HTR-8/SVneo (cell line): ENCODE results near the gene CHPF.

Experiments used
- DNase-seq: peaks from one replicate; pipeline ENCODE4 v3.0.0; 2011; ENCODE audit warnings: low spot score, mixed read lengths; ENCODE audit not compliant: insufficient read length
- FAIRE-seq: peaks from 2 replicates; lab custom pipeline; 2011; peaks lifted over from hg19 to GRCh38; lab: Jason Lieb, UNC

CHPF gene

GRCh38 chr2:219554350-219554749, 10.7 kb upstream of the CHPF start:
- DNase-seq (no peak), FAIRE-seq (no peak)

DNA sequence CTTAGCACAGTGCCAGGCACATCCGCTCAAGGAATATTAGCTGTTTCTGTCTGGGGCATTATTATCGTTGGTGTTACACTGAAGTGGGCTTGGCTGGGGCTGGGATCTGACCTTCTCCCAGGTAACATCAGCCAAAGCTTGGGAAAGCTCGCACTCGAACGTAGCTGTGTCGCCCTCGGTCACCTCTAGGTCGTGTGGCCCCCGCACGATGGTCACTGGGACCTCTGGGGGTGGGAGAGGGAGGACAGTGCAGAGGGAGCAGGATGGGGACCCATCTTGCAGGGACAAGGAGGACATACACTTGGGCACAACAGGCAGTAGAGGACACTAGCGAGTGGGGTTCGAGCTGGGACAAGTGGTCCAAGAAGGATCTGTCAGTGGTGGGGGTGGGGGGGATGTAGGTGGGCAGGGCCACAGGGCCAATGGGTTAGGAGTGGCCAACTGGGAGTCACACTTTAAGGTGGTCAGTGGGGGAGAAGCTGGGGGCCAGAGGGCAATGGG, 9.9 kb upstream of the CHPF start:
- FAIRE-seq = peak; percentile 46
- DNase-seq = no peak

DNA sequence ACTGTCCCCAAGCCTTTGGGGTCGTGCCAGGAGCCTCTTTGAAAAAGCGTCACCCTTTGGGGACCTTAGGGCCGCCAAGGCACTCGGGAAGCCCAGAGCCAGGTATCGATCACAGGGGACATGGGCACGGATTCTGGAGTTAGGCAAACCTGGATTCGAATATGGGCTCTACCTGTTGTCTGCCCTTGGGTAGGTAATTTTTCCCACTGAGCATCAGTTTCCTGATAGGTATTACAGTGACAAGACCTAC, 9.5 kb upstream of the CHPF start:
- DNase-seq (no peak), FAIRE-seq (no peak)

DNA sequence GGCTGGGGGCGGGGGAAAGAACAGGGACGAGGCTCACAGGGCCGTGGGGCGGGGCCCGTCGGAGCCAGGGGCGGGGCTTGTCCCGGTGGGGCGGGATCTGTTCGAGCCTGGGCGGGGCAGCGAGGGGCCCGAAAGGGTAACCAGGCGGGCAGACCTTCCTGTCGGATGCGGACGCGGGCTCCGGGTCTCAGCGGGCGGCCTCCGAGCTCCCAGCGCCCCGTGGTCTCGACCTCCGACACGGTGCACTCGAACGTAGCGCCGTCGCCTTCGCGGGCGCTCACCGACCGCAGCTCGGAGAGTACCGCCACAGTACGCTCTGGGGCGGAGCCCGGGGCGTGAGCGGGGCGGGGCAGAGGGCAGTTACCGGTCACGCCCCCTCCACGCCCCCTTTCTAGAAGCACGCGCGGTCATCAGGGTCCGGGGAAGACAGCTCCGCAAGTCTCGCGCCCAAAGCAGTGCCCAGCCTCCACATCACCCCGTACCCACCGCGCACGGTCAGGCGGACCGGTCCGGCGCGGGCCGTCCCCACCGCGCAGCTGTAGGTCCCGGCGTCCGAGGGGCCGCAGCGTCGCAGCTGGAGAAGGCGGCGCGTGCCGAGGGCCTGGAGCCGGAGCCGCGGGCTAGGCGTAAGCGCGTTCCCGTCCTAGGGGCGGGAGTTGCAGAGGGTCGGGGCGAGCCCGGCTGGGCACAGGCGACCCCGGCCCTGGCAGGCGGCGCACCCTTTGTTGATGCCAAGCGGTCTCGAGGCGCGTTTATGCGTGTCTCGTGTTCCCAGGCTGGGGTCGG, 9.0 kb upstream of the CHPF start:
- peak; percentile 80 for FAIRE-seq
- DNase-seq = peak; percentile 85

GRCh38 chr2:219551441-219552381, 8.1 kb upstream of the CHPF start:
- DNase-seq (peak; percentile 64), FAIRE-seq (peak; percentile 92)

- DNase-seq = no peak
These were observed 6.0 kb upstream of the CHPF start for GRCh38 chr2:219549619-219550018.

DNA sequence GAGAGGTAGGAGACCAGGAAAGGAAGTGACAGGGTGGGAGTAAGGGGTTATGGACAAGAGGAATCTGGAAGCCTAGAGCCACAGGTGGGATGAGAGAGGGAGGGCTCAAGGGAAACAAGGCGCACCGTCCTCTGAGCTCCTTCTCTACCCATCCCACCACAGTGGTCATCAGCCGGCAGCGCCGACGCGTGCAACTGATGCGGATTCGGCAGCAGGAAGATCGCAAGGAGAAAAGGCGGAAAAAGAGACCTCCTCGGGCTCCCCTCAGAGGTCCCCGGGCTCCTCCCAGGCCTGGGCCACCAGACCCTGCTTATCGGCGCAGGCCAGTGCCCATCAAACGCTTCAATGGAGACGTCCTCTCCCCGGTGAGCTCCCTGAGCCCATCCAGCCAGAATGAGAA, 5.4 kb upstream of the CHPF start:
- DNase-seq (no peak), FAIRE-seq (no peak)

More at GRCh38 chr2:219549619-219550018, 6.0 kb upstream of the CHPF start:
- no peak for FAIRE-seq

- no peak for DNase-seq
- FAIRE-seq = no peak
These were observed 4.0 kb upstream of the CHPF start for GRCh38 chr2:219547621-219548020.

DNA sequence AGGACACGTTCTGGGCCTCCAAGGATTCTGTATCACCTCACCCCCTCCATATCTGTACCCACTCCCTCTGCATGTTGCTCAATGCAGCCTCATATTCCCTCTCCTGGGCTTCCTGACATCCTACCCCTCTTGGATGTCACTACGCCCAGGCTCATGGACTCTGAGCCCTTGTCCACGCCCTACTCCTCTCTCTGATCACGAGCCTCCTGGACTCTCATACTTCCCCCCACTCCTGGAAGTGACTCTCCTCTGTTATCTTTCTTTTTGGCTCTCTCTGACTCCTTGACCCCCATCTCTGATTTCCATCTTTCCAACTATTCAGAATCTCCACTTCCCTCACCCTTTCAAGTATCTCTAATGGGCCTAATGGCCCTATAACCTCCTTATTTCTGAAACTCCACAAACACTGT, 2.3 kb upstream of the CHPF start:
- DNase-seq = no peak
- no peak for FAIRE-seq

GRCh38 chr2:219545295-219545942, 1.8 kb upstream of the CHPF start:
- FAIRE-seq (no peak), DNase-seq (no peak)

GRCh38 chr2:219544567-219544966, 958 bp upstream of the CHPF start:
- no peak for FAIRE-seq

DNA sequence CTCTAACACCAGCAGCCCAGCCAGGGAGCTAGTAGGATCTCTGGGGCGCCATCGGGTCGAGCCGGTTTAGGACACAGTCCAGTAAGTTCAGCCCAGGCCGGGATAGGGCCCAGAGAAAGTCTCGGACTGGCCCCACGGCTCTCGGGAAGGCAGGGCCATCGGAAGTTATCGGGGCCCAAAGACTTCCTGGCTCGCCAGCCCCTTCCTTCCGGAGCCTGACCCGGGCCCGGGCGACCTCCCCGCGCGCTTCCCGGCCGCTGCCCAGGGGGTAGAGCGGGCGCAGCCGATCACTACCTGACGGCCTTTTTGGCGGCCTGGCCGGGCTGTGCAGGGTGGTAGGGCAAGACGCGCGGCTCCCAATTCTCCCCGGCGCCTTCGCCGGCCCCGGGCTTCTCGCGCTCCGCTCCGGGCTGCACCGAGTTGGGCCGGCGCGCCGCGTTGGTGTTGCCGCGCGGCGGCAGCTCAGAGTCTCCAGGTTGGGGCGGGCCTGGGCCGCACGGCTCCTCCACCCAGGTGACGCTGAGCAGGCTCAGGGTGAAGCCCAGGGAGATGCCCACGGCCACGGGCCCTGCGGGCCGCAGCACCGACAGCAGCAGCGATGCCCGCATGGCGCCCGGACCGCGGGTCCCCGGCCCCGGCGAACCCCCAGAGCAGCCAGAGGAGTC, 546 bp downstream of the CHPF start:
- no peak for DNase-seq
- FAIRE-seq = no peak

More at GRCh38 chr2:219544567-219544966, 958 bp upstream of the CHPF start:
- DNase-seq = no peak

- DNase-seq = peak; percentile 75
These were observed 1.9 kb downstream of the CHPF start for GRCh38 chr2:219541611-219542180.

DNA sequence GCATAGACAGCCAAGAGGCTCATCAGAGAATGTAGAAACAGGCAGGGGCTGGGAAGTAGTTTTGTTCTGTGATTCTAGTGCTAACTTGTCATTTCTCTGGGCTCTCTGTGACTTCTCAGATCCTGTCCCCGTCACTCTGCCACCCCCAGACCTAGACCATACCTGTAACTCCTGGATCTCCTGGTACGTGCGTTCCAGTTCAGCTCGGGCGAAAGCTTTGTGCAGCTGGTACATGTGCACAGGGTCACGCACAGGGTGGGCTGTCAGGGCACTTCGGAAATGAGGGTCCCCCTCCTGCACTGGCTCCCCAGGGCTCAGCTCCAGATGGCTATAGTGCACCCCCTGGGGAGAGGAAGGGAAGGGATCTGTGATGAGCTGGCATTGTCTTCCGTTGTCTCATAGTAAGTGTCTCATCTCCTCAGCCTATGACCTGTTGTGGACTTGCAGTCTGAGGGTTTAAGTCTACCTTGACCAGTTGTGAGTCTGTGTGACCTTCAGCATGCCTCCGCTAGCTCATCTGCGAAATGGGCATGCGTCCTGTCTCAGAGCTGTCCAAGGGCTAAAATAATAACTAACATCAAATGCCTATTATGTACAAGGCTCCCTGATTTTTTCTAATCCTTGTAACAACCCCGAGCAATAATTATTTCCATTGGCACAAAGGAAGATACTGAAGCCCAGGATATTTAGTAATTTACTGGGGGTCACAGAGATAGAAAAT, 2.7 kb downstream of the CHPF start:
- FAIRE-seq = peak; percentile 9

More at GRCh38 chr2:219541611-219542180, 1.9 kb downstream of the CHPF start:
- FAIRE-seq = peak; percentile 89

DNA sequence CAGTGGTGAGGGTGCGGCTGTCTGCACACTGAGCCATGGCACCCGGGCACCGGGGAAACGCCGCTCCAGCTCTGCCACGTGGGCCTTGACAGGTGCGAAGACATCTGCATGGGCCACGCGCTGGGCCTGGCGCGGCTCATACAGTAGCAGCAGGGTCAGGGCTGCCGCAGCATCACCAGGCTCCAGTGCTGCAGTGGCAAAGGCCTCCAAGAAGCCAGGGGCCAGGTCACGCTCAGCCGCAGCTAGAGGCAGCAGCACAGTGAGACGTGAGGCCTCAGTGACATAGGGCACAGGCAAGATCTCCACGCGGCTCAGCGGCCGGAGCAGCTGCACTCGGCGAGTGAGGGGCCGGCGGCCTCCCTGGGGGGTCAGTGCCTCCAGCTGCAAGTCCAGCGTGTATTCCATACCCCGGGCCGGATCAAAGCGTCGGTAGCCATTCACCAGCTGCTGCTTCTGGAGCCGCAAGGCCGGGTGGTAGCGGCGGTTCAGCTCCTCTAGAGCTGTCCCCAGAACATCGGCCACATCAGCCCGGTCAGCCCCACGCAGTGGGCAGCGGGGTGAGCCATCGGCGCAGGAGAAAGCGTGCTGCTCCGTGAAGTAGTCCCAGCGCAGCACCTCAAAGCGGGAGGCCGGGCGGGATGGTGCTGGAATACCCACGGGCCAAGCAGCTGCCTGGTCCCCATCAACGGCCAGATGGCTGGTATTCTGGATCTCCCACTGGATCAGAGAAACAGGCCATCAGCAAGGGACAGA, 3.5 kb downstream of the CHPF start:
- DNase-seq (no peak), FAIRE-seq (no peak)

More for the DNA sequence above, 2.7 kb downstream of the CHPF start:
- DNase-seq = no peak

DNA sequence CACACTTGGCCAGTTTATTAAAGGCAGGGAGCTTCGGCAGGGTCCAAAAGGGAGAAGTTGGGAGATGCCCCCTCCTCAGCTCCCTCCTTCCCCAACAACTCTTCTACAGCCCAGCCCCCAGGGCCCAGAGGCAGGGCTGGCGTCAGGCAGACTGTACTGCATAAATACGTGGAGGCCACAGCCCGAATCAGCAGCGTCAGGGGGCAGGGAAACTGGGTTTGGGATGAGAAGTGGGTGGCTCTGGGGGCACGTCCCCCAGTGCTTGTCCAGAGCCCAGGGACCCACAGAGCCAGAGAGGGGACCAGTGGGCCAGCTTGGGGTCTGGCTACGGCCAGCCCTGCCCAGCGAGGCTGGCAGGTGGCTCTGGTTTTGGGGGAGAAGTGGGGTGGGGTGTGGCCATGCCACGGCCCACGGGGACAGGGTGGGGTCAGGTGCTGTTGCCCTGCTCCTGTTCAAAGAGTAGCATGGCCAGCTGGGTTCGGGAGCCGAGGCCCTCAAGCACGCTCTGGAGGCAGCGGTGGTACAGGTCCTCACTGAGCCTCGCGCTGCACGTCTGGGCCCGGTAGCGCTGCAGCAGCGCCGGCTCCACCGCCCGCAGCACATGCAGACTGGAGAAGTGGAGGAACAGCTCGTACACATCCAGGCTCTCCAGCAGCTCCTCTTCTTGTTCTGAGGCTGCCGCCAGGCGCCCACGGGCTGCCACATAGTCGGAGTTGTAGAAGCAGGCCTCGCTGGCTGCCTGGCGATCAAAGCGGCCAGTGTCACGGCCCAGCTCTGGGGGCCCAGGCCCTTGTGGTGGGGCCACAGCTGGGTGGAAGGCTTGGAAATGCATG, 4.4 kb downstream of the CHPF start:
- DNase-seq (no peak), FAIRE-seq (no peak)

DNA sequence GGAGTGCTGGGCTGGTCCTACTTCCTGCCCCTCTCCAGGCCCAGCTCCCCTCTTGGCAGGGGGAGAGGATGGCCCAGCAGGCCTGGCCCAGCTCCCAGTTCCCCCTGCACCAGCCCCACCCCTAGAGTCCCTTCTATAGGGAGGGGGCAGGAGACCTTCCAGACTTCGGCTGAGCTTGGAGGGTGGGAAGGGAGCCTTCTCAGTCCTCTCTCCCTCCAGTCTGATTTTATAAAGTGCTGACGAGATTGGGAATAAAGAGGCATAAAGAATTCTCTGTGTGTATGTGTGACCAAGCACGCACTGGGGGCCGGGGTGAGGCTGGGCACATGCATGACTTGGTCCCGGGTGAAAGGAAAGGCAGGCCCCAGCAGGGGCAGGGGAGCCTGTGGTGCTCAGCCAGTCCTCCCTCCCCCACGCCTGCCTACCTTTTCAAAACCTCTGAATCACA, 5.1 kb downstream of the CHPF start:
- FAIRE-seq = no peak

More for the DNA sequence above, 5.1 kb downstream of the CHPF start:
- DNase-seq = no peak
